D721Med (cell line): ENCODE data around the gene KCTD11.

ENCODE experiments used
- DNase-seq: peaks from one replicate; pipeline ENCODE4 v3.0.0; 2011; ENCODE audit warnings: low spot score; ENCODE audit not compliant: insufficient read length
- FAIRE-seq: peaks from 2 replicates; lab custom pipeline; 2011; peaks lifted over from hg19 to GRCh38; lab: Jason Lieb, UNC
- CTCF ChIP-seq: IDR thresholded peaks from 2 replicates; pipeline ENCODE4 v1.5.1; 2012; ENCODE audit warnings: mild to moderate bottlenecking, control low read depth; ENCODE audit not compliant: insufficient read depth; ENCODE audit errors: missing control alignments

The KCTD11 gene

GRCh38 chr17:7311110-7311705 lies 40.8 kb upstream of the KCTD11 start:
- FAIRE-seq (no peak), DNase-seq (no peak)
- no peak for TF ChIP-seq CTCF

GRCh38 chr17:7312432-7313087 lies 39.4 kb upstream of the KCTD11 start:
- no peak for DNase-seq
- FAIRE-seq = no peak
- TF ChIP-seq CTCF = no peak

GRCh38 chr17:7313088-7313889 lies 38.7 kb upstream of the KCTD11 start:
- DNase-seq = no peak

GRCh38 chr17:7313890-7314718 lies 37.9 kb upstream of the KCTD11 start:
- FAIRE-seq = no peak
- no peak for TF ChIP-seq CTCF
- no peak for DNase-seq

More at GRCh38 chr17:7313088-7313889, 38.7 kb upstream of the KCTD11 start:
- TF ChIP-seq CTCF = no peak
- no peak for FAIRE-seq

- DNase-seq = peak; percentile 98
- TF ChIP-seq CTCF = no peak
- no peak for FAIRE-seq
These were observed 37.0 kb upstream of the KCTD11 start, which contains the start of gene GPS2 for GRCh38 chr17:7314719-7315569. Gene GPS2 (minus strand): TSS chr17:7315360. CDS start chr17:7315052, 308 bp downstream.
